ENCODE results near the gene NCR3LG1.

GRCh38 chr11:17351172-17351509, 459 bp upstream of the NCR3LG1 start:
- TF ChIP-seq TAF1 (IDR thresholded peaks at IDR 0.05; ENCODE audit: borderline replicate concordance, insufficient read depth, low read length) = no peak
- TF ChIP-seq, protein P1, sequence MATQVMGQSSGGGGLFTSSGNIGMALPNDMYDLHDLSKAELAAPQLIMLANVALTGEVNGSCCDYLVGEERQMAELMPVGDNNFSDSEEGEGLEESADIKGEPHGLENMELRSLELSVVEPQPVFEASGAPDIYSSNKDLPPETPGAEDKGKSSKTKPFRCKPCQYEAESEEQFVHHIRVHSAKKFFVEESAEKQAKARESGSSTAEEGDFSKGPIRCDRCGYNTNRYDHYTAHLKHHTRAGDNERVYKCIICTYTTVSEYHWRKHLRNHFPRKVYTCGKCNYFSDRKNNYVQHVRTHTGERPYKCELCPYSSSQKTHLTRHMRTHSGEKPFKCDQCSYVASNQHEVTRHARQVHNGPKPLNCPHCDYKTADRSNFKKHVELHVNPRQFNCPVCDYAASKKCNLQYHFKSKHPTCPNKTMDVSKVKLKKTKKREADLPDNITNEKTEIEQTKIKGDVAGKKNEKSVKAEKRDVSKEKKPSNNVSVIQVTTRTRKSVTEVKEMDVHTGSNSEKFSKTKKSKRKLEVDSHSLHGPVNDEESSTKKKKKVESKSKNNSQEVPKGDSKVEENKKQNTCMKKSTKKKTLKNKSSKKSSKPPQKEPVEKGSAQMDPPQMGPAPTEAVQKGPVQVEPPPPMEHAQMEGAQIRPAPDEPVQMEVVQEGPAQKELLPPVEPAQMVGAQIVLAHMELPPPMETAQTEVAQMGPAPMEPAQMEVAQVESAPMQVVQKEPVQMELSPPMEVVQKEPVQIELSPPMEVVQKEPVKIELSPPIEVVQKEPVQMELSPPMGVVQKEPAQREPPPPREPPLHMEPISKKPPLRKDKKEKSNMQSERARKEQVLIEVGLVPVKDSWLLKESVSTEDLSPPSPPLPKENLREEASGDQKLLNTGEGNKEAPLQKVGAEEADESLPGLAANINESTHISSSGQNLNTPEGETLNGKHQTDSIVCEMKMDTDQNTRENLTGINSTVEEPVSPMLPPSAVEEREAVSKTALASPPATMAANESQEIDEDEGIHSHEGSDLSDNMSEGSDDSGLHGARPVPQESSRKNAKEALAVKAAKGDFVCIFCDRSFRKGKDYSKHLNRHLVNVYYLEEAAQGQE (IDR thresholded peaks at IDR 0.05; ENCODE audit: insufficient read depth in 1 of 2, low read depth in 2 of 2, low read length in 2 of 2) = no peak
- no peak for TF ChIP-seq POLR2AphosphoS5 (IDR thresholded peaks at IDR 0.05; ENCODE audit: low read depth, low read length)
- TF ChIP-seq SIN3A (IDR thresholded peaks at IDR 0.05; ENCODE audit: borderline replicate concordance, insufficient read depth, low read length) = no peak
